NCI-H2196 (cell line): Measurements from ENCODE around the gene COX5A.
"Not testable (repeated sequence)": the region's sequence is repeated elsewhere in the genome, so short reads cannot be mapped to it uniquely, and the experiment has no call there.

Source experiments
- DNase-seq: peaks from one replicate; lab custom pipeline; 2025; ENCODE audit not compliant: unreplicated experiment; lab: John Stamatoyannopoulos, UW

The COX5A gene

DNA sequence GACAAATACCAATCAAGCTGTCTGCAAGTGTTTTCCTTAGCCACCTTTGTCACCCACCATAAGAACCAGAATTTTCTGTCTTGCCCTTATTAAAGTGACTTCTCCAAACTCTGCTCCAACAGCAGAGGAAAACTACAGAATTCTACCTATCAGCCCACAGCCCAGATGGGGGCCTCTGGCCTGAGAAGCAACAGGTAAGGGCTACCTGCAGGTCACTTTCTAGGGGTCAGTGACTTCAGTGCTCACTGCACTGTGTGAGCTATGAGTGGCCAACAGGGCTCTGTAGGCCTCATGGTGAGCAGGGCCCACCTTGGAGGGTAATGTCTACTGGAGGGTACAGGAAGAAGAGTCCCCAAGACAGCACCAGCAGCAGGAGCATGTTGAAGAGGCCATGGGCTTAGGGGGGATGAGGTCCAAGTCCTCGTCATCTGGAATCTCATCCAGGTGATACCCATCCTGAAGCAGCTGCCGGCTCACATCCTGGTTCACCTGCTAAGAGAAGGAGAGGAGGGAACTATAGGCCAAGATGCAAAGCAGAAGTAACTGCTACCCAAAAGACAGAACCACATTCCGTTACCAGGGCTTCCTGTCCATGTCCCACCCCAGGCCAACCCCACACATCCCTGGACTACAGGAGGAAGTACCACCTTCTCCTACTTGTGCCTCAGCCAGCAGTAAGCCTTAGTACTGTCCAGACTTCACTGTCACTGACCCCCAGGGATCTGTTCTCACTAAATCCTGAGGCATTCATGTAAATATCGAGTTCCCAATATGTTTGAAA, 35.4 kb downstream of the COX5A start:
- no peak for DNase-seq

DNA sequence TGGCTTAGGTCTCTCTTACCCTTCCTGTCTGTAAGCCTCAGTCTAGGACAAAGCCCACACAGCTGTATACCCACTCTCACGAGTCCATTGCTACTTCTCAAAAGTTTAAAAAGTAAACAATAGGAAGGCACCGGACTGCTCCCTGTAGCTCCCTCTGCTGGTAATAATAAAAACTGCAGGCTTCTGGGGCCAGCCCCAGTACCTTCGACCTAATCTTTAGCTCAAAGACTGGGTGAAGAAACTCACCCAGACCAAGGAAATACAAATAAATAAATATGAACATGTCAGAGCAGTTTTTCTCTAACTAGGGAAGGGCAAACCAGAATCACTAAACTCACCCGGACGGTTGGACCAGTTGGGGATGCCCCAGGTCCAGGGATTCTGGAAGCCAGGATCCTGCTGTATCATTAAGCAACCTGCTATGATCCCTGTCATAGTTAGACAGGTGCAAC, 36.2 kb downstream of the COX5A start:
- DNase-seq, result peak; percentile 31

DNA sequence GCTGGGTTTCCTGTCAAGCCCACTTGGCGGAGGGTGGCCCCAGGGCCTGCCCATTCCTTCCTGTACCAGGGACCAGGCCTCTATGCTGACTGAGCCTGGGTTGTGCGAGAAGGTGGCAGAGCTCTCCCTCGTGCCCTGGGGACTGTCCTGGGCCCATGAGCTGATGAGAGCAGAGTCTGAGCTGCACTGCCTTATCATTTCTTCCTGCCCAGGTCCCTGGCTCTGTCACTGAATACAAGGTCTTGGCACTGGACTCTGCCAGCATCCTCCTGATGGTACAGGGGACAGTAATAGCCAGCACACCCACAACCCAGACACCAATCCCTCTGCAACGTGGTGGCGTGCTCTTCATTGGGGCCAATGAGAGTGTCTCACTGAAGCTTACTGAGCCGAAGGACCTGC, 40.6 kb downstream of the COX5A start:
- DNase-seq, result no peak

DNA sequence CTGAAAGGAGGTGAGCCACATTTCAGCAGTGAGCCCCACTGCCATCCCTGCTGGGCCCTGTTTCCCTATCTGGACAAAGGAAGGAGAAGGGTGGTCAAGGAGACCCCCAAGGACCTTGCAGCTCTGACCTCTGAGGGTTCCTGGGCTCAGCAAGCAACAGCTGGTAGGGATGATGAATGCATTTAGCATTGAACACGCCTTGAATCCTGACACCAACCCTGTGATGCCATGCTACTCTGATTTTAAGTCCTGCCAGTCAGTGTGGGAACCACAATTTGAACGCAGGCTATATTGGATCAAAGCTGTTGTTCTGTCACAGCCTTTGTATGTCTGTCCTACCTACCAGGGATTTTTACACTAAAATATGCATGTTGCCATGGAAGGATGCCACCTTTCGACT, 41.6 kb downstream of the COX5A start:
- no peak for DNase-seq

DNA sequence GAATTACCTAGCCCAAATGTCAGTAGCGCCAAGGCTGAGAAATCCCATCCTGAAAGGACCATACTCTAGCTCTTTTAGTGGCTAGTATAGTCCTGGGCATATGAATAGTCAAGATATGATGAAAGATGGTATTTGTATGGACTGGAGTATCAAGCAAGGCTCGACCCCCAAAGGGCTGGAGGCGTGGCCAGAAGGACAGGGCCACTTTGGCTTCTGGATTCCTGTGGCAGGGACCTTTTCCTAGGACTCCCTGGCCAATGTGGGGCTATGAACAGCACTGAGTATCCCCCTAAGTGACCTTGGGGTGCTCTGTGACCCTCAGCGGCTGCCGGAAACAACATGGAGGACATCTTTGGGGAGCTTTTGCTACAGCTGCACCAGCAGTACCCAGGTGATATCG, 42.0 kb downstream of the COX5A start:
- DNase-seq, result no peak

DNA sequence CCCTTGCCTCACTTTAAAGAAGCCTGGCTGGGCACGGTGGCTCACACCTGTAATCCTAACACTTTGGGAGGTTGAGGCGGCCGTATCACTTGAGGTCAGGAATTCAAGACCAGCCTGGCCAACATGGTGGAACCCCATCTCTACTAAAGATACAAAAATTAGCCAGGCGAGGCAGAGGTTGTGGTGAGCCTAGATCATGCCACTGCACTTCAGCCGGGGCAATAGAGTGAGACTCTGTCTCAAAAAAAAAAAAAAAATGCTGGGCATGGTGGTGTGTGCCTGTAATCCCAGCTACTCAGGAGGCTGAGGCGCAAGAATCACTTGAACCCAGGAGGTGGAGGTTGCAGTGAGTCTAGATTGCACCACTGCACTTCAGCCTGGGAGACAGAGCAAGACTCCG, 43.5 kb downstream of the COX5A start:
- DNase-seq, result not testable (repeated sequence)

DNA sequence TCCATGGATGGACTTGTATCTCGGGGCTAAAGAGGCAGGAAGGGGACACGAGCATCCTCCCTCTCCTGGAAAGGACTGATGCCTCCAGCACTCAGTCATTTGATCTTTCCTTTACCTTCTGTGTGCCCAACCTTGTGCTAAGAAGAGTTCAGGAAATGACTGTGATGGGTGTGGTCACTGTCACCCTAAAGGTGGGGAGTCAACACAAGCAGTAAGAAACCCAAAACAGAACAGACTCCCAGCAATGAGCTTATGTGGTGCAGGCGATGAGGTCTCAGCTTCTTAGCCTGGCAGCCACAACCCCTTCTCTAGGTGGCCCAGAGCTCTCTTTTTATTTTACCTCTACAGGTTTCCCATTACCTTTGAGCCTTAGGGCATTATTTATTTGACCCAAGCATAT, 44.2 kb downstream of the COX5A start:
- no peak for DNase-seq

DNA sequence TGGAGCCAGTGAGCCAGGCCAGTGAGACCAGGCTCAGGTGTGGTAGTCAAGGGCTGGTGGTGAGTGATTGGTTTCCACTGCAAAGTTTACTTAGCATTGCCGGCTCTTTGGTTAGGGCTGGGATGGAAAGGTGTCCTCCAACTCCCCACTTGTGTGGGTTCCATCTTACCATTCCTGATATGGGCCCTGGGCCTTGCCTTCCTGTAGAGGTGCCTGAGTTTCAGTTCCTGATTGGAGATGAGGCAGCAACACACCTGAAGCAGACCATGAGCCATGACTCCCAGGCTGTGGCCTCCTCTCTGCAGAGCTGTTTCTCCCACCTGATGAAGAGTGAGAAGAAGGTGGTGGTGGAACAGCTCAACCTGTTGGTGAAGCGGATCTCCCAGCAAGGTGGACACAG, 44.9 kb downstream of the COX5A start:
- no peak for DNase-seq

DNA sequence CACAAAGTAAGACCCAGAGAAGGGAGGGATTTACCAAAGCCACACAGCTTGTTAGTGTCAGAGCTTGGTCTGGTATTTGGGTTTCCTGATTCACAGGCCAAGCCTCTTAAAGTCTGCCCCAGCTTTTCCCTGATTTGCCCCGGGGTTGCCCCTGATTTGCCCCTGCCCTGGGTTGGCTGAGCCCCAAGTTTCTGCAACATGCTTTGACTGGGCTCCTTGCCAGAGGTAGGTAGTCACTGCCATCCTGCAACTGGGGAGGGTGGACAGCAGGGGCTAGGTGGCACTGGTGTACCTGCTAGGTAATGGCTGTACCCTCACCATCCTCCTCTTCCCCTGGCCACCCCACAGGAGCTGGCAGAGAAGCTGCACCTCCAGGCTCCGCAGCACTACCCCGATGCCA, 45.6 kb downstream of the COX5A start:
- no peak for DNase-seq

DNA sequence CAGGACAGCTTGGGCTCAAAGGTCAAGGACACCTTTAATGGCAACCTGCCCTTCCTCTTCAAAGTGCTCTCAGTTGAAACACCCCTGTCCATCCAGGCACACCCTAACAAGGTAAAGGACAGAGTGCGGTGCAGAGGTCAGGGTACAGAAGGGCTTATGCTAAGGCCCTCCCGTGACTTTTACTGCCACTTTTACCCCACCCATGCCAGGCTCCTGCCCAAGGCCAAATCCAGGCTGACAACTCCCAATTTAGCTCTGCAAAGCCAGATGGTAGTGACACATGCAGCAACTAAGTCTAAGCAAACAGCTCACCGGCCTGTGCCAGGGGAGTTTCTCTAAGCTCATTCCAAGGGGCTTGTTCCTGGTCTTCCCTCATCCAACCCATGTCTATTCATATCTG, 46.4 kb downstream of the COX5A start:
- no peak for DNase-seq

DNA sequence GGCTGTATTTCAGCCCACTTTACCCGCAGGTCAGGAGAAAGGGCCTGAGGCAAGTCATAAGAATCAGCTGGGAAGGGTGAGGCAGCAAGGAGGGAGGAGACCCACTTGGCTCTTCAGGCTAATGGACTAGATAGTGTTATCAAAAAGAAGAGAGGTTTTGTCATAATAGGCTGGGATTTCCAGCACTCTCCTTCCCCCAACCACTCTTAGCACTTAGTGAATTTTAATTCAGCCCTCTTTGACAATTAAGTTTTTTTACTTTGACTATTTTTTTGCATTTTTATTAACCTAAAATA, 47.3 kb downstream of the COX5A start:
- DNase-seq, result no peak

DNA sequence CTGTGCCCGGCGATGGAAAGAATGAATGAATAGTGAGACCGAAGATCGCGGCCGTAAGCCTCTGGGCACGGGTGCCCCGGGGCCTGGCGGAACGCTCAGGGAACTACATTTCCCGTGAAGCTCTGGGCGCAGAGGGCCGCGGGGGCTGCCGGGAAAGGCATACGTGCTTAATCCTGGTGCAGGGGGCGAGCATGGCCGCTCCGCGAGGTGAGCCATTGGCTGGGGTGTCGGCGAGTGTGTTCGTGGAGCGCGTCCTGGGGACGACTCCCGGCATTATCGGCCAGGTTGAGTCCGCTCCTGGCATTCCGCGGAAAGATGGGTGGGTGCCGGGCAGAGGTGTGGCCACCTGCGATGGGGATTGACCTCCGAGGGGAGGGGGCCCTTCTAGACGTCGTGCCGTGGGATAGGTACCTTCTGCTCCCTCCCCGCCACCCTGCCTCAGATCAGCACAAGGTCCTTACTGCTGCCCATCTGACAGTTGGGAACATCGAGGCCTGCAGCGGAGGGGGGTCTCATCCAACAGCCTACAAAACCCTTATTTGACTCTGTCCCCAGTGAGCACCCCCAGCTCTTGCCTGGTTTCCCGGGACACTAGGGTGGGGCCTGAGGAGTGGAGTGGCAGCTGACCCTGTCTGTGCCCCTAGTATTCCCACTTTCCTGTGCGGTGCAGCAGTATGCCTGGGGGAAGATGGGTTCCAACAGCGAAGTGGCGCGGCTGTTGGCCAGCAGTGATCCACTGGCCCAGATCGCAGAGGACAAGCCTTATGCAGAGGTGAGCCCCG, 47.8 kb downstream of the COX5A start, which contains the start of gene MPI:
Gene MPI, plus strand, starts transcription at position 160 of the 782 bp plus-strand sequence. Its CDS starts 32 bp downstream, at position 192.
- peak; percentile 67 for DNase-seq

DNA sequence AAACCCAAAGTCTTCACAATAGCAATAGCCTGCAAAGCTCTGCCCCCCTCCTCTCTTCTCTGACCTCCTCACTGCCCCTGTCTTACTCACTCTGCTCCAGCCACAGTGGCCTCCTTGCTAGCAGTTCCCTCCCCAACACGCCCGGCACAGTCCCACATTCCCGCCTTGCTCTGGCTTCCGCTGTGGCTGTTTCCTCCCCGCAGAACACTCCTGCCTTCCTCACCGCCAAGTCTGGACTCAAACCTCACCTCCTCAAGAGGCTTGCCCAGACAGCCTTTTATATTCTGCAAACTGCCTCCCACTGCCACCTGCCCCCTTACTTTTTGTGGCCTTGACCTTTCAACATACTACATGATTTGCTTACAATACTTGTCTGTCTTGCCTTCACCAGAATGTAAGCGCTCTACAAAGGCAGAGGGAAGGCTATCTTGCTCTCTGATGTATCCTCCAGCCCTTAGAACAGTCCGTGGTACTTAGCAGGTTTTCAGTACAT, 48.4 kb downstream of the COX5A start:
- DNase-seq, result no peak

DNA sequence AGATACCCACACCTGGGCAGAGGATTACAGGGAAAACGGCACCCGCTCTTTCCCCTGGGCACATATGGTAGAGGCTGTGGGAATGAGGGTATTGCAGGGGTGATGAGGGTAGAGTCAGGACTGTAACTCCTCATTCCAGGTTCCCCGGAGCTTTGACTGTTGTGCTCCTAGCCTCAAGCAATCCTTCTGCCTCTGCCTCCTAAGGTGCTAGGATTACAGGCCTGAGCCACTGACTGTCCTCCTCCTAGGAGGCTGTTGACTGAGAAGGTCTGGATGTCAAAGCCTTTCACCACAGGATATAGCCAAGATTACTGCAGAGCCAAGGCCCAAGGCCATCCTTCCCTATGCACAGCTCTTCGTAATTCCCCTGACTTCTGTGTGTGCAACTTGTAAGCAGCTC, 49.2 kb downstream of the COX5A start:
- no peak for DNase-seq

DNA sequence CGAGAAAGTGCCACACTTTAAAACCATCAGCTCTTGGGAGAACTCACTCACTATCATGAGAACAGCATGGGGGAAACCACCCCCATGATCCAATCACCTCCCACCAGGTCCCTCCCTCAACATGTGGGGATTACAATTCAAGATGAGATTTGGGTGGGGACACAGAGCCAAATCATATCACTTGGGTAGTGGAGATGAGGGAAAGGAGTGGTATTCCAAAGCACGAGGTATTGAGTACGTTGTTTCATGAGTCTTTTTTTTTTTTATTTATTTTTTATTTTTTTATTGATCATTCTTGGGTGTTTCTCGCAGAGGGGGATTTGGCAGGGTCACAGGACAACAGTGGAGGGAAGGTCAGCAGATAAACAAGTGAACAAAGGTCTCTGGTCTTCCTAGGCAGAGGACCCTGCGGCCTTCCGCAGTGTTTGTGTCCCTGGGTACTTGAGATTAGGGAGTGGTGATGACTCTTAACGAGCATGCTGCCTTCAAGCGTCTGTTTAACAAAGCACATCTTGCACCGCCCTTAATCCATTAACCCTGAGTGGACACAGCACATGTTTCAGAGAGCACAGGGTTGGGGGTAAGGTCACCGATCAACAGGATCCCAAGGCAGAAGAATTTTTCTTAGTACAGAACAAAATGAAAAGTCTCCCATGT, 50.2 kb downstream of the COX5A start:
- DNase-seq, result not testable (repeated sequence)

DNA sequence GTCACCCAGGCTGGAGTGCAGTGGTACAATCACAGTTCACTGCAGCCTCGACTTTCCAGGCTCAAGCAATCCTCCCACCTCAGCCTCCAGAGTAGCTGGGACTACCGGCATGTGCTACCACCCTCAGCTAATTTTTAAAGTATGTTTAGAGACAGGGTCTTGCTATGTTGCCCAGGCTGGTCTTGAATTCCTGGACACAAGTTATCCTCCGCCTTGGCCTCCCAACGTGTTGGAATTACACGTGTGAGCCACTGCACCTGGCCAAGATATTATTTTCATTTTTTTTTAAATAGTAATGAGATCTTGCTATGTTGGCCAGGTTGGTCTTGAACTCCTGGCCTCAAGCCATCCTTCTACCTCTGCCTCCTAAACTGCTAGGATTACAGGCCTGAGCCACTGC, 52.4 kb downstream of the COX5A start:
- DNase-seq, result no peak

DNA sequence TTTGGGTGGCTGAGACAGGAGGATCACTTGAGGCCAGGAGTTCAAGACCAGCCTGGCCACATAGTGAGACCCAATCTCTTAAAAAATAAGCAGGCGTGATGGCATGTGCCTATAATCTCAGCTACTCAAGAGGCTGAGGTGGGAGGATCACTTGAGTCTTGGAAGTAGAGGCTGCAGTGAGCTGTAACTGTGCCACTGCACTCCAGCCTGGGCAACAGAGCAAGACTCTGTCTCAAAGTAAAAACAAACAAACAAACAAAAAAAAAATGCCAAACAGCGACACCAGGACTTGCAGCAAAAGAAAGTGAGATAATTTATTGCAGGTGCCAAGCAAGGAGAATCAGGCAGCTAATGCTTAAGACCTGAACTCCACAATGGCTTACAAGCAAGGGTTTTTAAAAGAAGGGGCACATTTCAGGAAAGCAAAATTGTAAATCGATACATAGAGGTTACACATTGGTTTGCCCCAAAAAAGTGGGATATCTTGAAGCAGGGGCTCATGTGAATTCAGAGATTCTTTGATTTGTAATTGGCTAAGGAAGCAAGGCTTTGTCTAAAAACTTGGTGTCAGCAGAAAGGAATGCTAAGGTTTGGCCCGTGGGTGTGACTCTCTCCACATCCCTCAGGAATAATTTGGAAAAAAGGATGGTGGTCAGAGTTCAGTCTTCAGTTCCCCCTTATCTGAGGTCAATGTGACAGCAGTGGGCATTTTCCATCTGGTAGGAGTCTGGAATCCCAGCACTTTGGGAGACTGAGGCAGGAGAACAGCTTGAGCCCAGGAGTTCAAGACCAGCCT, 53.2 kb downstream of the COX5A start:
- DNase-seq, result no peak

DNA sequence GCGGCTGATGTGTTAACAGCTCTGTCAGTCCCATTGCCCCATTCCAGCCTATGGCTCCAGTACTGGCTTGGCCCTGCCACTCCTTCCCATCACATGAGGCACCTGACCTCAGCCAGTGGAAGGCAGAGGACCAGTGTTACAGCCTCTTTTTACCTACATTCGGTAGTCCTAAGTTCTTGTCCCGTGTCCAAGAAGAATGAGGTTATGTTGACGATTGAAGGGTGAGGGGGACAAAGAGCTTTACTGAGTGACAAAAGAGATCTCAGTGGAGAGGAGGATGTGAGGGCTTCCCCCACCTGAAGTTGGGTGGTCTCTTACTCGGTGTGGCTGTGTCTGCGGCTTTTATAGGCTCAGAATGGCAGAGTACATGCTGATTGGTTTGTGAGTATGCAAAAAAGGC, 55.3 kb downstream of the COX5A start:
- DNase-seq, result no peak

DNA sequence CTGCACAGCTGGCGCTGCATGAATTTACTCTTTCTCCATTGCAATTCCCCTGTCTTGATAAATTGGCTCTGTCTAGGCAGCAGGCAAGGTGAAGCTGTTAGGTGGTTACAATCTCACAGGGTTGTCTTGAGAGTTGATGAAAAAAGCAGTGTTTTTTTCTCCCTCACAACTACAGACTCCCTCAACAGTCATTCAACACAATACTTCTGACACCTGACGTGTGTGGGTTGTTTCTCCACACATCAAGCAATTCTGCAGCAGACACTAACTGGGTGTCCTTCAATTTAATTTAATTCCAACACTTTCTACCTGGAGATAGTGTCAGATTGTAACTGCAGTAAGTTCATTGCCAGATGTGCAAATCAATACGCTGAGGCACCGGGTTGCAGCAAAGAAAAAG, 59.6 kb downstream of the COX5A start:
- DNase-seq, result no peak

DNA sequence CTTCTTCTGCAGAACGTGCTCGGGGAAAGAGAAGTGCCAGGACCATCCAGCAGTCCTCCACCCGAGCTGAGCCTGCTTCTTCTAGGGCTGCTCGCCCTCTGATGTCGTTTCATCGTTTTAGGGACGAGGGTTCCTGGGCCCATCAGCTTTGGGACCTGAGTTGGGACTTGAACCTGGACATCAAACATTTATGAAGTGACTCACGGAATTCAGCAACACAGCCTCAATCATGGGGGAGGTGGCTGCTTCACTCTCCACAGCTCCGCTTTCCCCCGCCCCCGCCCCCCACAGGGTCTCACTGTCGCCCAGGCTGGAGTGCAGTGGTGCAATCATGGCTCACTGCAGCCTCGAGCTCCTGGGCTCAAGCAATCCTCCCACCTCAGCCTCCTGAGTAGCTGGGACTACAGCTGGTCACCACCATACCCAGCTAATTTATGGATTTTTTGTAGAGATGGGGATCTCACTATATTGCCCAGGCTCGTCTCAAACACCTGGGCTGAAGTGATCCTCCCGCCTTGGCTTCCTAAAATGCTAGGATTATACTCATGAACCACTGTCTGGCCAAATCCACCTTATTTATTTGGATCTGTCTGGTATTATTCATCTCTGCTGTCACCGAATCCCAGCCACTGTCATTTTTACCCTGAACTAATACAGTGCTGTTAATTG, 64.0 kb downstream of the COX5A start:
- no peak for DNase-seq
